Activated CD8-positive, alpha-beta T cell treated with anti-CD3 and anti-CD28 coated beads for 36 hours (primary cell): ENCODE results near the gene ATXN1. TPM values are rescaled to one million over a fixed set of nuclear protein-coding genes. Genes with fewer than 3 reads are reported as not detected.
A peak's percentile ranks its signal among the peaks of the same experiment; 100 is the strongest.

Source experiments
- ATAC-seq: fragments of 200-7000 bp; cut with Tn5 transposase; one replicate; pipeline ENCODE4 v1.10.0; 2021; ENCODE audit warnings: mild to moderate bottlenecking, moderate library complexity
- CTCF ChIA-PET: fragments of 350-600 bp; sonication (Branson Sonifier 250); formaldehyde crosslinking; loops from one replicate; lab custom pipeline; 2021; ENCODE audit warnings: antibody characterized with exemption; lab: Charles Lee
- POLR2A ChIA-PET: fragments of 350-600 bp; sonication (Branson Sonifier 250); formaldehyde crosslinking; loops from one replicate; lab custom pipeline; 2021; ENCODE audit warnings: antibody characterized with exemption; lab: Charles Lee
- DNase-seq: peaks from one replicate; pipeline ENCODE4 v3.0.0-alpha.2; 2020
- H3K27ac Mint-ChIP-seq: one replicate; pipeline ENCODE4 v1.8.0; 2021; ENCODE audit warnings: mild to moderate bottlenecking, mixed read lengths
- H3K27me3 Mint-ChIP-seq: one replicate; pipeline ENCODE4 v1.8.0; 2021; ENCODE audit warnings: mixed read lengths
- H3K36me3 Mint-ChIP-seq: one replicate; pipeline ENCODE4 v1.8.0; 2021; ENCODE audit warnings: low read depth, mixed read lengths
- H3K4me1 Mint-ChIP-seq: one replicate; pipeline ENCODE4 v1.8.0; 2021; ENCODE audit warnings: low read depth, mixed read lengths
- H3K4me3 Mint-ChIP-seq: one replicate; pipeline ENCODE4 v1.8.0; 2021; ENCODE audit warnings: mild to moderate bottlenecking, moderate library complexity, mixed read lengths
- H3K9me3 Mint-ChIP-seq: one replicate; pipeline ENCODE4 v1.8.0; 2021; ENCODE audit warnings: mixed read lengths
- intact Hi-C: fragments of 100-400 bp; cut with micrococcal nuclease; formaldehyde crosslinking; loops from one replicate; pipeline ENCODE4 v1.10.0; 2022
- total RNA-seq, 2 experiments: library from RNA; stranded (reverse); gene quantifications; one replicate each; pipeline ENCODE4 v1.2.3, GENCODE V29; 2021
- TF ChIP-seq, protein P1 (sequence below): fragments of 200-600 bp; IDR thresholded peaks from one replicate; pipeline ENCODE4 v1.8.0; 2022; ENCODE audit warnings: antibody characterized with exemption, mild to moderate bottlenecking

ATXN1 gene
- total RNA-seq, 2 experiments from 2014 or later: 35.4 to 40.8 TPM

DNA sequence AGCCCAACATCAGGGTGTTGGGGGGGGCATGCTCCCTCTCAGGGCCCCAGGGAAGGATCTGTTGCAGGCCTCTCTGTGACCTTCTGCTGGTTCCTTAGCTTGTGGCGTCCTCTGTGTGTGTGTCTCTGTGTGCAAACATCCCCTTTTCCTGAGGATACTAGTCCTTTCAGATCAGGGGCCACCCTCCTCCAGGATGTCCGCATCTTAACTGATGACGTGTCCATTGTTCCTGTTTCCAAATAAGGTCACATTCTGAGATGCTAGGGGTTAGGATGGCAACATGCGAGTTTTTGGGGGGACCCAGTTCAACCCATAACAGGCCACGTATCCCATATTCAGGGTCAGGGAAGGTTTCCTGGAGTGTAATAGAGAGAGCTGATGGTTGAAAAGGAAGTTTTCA is 482.0 kb downstream of the ATXN1 start:
- intact Hi-C loops: no loop called here

GRCh38 chr6:16278750-16279149 is 482.5 kb downstream of the ATXN1 start:
- no peak for DNase-seq
- H3K27ac Mint-ChIP-seq: no peak overlapping the region
- TF ChIP-seq, protein P1, sequence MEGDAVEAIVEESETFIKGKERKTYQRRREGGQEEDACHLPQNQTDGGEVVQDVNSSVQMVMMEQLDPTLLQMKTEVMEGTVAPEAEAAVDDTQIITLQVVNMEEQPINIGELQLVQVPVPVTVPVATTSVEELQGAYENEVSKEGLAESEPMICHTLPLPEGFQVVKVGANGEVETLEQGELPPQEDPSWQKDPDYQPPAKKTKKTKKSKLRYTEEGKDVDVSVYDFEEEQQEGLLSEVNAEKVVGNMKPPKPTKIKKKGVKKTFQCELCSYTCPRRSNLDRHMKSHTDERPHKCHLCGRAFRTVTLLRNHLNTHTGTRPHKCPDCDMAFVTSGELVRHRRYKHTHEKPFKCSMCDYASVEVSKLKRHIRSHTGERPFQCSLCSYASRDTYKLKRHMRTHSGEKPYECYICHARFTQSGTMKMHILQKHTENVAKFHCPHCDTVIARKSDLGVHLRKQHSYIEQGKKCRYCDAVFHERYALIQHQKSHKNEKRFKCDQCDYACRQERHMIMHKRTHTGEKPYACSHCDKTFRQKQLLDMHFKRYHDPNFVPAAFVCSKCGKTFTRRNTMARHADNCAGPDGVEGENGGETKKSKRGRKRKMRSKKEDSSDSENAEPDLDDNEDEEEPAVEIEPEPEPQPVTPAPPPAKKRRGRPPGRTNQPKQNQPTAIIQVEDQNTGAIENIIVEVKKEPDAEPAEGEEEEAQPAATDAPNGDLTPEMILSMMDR: no peak
- H3K36me3 Mint-ChIP-seq: no peaks in the 10 kb centered on the region
- H3K4me3 Mint-ChIP-seq: no peak overlapping the region
- peaks cover 8% of the 10 kb centered on the region for H3K4me1 Mint-ChIP-seq
- POLR2A ChIA-PET: no interaction called here
- CTCF ChIA-PET: interaction anchor here (1.0 kb wide), 1 partner anchor 8 kb away, joined by 4 read pairs; no protein-coding TSS in a partner anchor
- ATAC-seq: no peak
- no peaks in the 10 kb centered on the region for H3K9me3 Mint-ChIP-seq
- intact Hi-C loops: no loop called here
- H3K27me3 Mint-ChIP-seq: no peaks in the 10 kb centered on the region

More for the DNA sequence above, 482.0 kb downstream of the ATXN1 start:
- Mint-ChIP-seq H3K4me3 (no peak overlapping the region), H3K27me3 (no peaks in the 10 kb centered on the region), H3K9me3 (no peaks in the 10 kb centered on the region), H3K4me1 (peaks cover 7% of the 10 kb centered on the region), H3K36me3 (no peaks in the 10 kb centered on the region), H3K27ac (no peak overlapping the region)
- ATAC-seq: no peak
- TF ChIP-seq, protein P1: no peak
- CTCF ChIA-PET: no interaction called here
- POLR2A ChIA-PET: no interaction called here
- no peak for DNase-seq

- no peak overlapping the region for H3K4me3 Mint-ChIP-seq
- no peaks in the 10 kb centered on the region for H3K36me3 Mint-ChIP-seq
- peaks cover 8% of the 10 kb centered on the region for H3K4me1 Mint-ChIP-seq
- no peaks in the 10 kb centered on the region for H3K27me3 Mint-ChIP-seq
- DNase-seq: no peak
- intact Hi-C loops: no loop called here
- TF ChIP-seq, protein P1: no peak
- no peak overlapping the region for H3K27ac Mint-ChIP-seq
- no peak for ATAC-seq
- ChIA-PET CTCF (interaction anchor here (1.0 kb wide), 1 partner anchor 8 kb away, joined by 4 read pairs; no protein-coding TSS in a partner anchor), POLR2A (no interaction called here)
- no peaks in the 10 kb centered on the region for H3K9me3 Mint-ChIP-seq
Observed at GRCh38 chr6:16278048-16278724, 483.1 kb downstream of the ATXN1 start.

- DNase-seq (peak; percentile 64), ATAC-seq (peak; percentile 90)
- no peak overlapping the region for H3K27ac Mint-ChIP-seq
- CTCF ChIA-PET: interaction anchor here (1.0 to 3.2 kb wide), 4 partner anchors 8 to 494 kb away, joined by 4 to 18 read pairs (median 5); no protein-coding TSS in a partner anchor
- H3K36me3 Mint-ChIP-seq: no peaks in the 10 kb centered on the region
- no peak overlapping the region for H3K4me3 Mint-ChIP-seq
- H3K9me3 Mint-ChIP-seq: no peaks in the 10 kb centered on the region
- TF ChIP-seq, protein P1: no peak
- POLR2A ChIA-PET: no interaction called here
- H3K27me3 Mint-ChIP-seq: no peaks in the 10 kb centered on the region
- intact Hi-C loops: no loop called here
- H3K4me1 Mint-ChIP-seq: peaks cover 8% of the 10 kb centered on the region
Observed at GRCh38 chr6:16277101-16277981, 483.9 kb downstream of the ATXN1 start.
